ENCODE results near the gene FER. TPM values are rescaled to one million over a fixed set of nuclear protein-coding genes. Genes with fewer than 3 reads are reported as not detected.

Gene FER
- total and polyA plus RNA-seq, 9 of the 15 experiments (the other 6 are each of a cell fraction or from before 2014, with no cell fraction given) = 6.7 to 18.2 (median 8.9) TPM

DNA sequence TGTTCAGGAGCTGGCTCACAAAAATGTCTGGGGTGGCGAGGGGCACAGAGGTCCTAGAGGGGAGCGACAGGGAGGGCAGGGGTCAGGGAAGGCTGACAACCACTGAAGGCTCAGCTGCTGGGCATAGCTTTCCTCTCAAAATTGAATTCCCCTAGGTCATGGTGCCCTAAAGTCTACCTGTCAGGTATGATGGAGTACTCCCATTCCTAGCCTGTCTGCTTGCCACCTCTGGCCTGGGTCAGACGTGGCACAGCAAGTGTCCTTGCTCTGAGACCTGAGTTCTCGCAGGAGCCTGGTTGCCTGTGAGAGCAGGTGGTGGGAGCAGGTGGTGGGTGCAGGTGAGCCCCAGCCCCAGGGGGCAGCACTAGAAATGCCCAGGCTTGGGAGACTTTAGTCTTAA is 486.7 kb downstream of the FER start:
- ATAC-seq (no peak), DNase-seq (ENCODE audit: extremely low read depth in 1 of 4, low spot score in 3 of 4) (no peak), FAIRE-seq (no peak)
- Histone ChIP-seq H2AFZ (ENCODE audit: low read depth, low read length) (no peak overlapping the region), H3K27ac (ENCODE audit: extremely low read depth, low read depth, low read length) (no peak overlapping the region), H3K9me3 (replicated peaks; ENCODE audit: control insufficient read depth, insufficient read depth, low read depth, low read length) (no peaks in the 10 kb centered on the region), H3K4me3 (no peak overlapping the region), H3K36me3 (ENCODE audit: control insufficient read depth, insufficient read depth, low read length) (no peaks in the 10 kb centered on the region), H4K20me1 (replicated peaks; ENCODE audit: control insufficient read depth, insufficient read depth, low read length) (no peaks in the 10 kb centered on the region), H3K4me2 (ENCODE audit: insufficient read depth, low read length) (no peak overlapping the region), H3K9me1 (ENCODE audit: control insufficient read depth, insufficient read depth, low read length) (no peaks in the 10 kb centered on the region), H3K9ac (ENCODE audit: insufficient read depth in 1 of 2, low read depth in 2 of 2, low read length in 2 of 2) (no peak overlapping the region), H3K79me2 (ENCODE audit: control insufficient read depth, insufficient read depth, low read length) (no peaks in the 10 kb centered on the region), H3K27me3 (ENCODE audit: control insufficient read depth in 2 of 2, insufficient read depth in 2 of 2, low read length in 2 of 2) (no peaks in the 10 kb centered on the region; a peak in 2 of 5 replicates), H3K4me1 (replicated peaks in 1 of 2; ENCODE audit: control insufficient read depth in 2 of 2, insufficient read depth in 2 of 2, low read length in 2 of 2) (no peaks in the 10 kb centered on the region)
- TF ChIP-seq, protein P1, sequence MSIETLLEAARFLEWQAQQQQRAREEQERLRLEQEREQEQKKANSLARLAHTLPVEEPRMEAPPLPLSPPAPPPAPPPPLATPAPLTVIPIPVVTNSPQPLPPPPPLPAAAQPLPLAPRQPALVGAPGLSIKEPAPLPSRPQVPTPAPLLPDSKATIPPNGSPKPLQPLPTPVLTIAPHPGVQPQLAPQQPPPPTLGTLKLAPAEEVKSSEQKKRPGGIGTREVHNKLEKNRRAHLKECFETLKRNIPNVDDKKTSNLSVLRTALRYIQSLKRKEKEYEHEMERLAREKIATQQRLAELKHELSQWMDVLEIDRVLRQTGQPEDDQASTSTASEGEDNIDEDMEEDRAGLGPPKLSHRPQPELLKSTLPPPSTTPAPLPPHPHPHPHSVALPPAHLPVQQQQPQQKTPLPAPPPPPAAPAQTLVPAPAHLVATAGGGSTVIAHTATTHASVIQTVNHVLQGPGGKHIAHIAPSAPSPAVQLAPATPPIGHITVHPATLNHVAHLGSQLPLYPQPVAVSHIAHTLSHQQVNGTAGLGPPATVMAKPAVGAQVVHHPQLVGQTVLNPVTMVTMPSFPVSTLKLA (conservative IDR thresholded peaks at IDR 0.05) = no peak
- TF ChIP-seq TFAM (CRISPR knock-in tag; conservative IDR thresholded peaks at IDR 0.05) (no peak), FUS (optimal IDR thresholded peaks at IDR 0.05; ENCODE audit: low read depth, low read length) (no peak)
- TF ChIP-seq, protein P2, sequence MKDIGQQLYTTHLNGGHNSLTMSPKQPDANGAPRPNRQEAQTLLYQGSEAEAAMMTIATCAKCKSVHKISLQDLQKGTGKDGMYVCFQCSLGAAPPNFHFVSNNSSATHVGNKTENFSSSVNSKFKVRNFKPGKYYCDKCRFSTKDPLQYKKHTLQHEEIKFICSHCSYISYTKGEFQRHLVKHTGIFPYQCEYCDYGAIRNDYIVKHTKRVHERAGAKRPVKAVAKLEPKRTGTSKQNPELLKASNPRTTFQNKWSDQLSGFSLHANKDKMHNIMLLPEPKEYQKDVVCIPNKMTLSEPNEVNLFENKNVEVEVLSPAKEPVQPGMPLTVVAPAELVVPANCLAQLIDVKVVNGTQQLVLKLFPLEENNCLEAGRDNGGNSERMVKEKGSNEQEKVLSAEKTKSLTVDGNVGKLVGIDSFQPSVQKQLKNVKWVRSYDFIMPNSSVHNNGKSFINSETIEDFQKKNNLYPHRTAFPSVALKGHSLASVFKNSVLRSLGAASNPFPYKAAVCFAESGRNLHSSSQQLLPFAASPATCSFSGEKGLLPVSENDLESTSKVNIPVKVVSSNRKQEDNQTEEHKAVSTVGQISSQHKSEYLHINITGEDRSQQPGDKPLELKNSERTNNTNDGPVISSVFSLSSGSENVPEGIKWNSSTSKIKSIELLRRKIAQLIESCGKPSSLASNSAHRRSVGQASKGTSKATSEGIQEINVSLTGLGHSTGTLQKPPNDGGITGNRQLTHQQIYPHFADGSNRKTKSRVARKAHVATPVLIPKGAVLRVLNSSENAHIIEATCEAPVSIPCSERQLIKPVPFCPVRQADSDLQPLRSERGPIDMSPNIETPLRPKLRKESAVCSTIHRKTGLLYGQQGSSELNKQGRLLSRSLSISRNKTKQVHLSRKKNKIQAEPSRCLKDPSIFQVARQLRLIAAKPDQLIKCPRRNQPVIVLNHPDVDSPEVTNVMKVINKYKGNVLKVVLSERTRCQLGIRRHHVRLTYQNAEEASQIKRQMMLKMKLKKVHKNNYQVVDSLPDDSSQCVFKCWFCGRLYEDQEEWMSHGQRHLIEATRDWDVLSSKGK (CRISPR knock-in tag; IDR thresholded peaks at IDR 0.05) = no peak
- no TSS peak for BruUV-seq (replicated peaks)
- in situ Hi-C loops (cut with MboI) (no loop called here), intact Hi-C loops (cut with micrococcal nuclease) (no loop called here)
- ChIA-PET POLR2A (no interaction called here), CTCF (ENCODE audit: low intra/inter-chr PET ratio) (no interaction called here)
- WGBS (ENCODE audit: insufficient coverage, low coverage, missing lambda C conversion rate) = 0% methylated on average over 4 of the region's 4 CpGs
